ENCODE measurements around the gene PDE7B. TPM values are rescaled to one million over a fixed set of nuclear protein-coding genes. Genes with fewer than 3 reads are reported as not detected.

The PDE7B gene
- total RNA-seq, 3 donors from 2014 or later = 2.1 to 4.0 (median 2.2) TPM

- DNase-seq (no peak), ATAC-seq (no peak)
- no peaks in the 10 kb centered on the region for H3K4me1 ChIP-seq (ENCODE audit: low read depth)
- H3K9me3 ChIP-seq = no peaks in the 10 kb centered on the region
- intact Hi-C loops (cut with DNase I, micrococcal nuclease) = no loop called here
- no peaks in the 10 kb centered on the region for H3K36me3 ChIP-seq (ENCODE audit: low read depth)
- H3K4me3 ChIP-seq = no peak overlapping the region
- TF ChIP-seq CTCF (IDR thresholded peaks at IDR 0.05) = no peak
Measured at GRCh38 chr6:135935941-135936601, 84.6 kb downstream of the PDE7B start.

- ATAC-seq (no peak), DNase-seq (no peak)
- Histone ChIP-seq H3K4me1 (ENCODE audit: low read depth) (no peaks in the 10 kb centered on the region), H3K36me3 (ENCODE audit: low read depth) (no peaks in the 10 kb centered on the region), H3K4me3 (no peak overlapping the region), H3K9me3 (no peaks in the 10 kb centered on the region)
- no peak for TF ChIP-seq CTCF (IDR thresholded peaks at IDR 0.05)
- intact Hi-C loops (cut with DNase I, micrococcal nuclease) = no loop called here
Measured at GRCh38 chr6:135936606-135937005, 85.1 kb downstream of the PDE7B start.

GRCh38 chr6:135937106-135937505 is 85.6 kb downstream of the PDE7B start:
- DNase-seq (no peak), ATAC-seq (no peak)
- Histone ChIP-seq H3K9me3 (no peaks in the 10 kb centered on the region), H3K4me3 (no peak overlapping the region), H3K36me3 (ENCODE audit: low read depth) (no peaks in the 10 kb centered on the region), H3K4me1 (ENCODE audit: low read depth) (no peaks in the 10 kb centered on the region)
- intact Hi-C loops (cut with DNase I, micrococcal nuclease) = no loop called here
- TF ChIP-seq CTCF (IDR thresholded peaks at IDR 0.05) = no peak

GRCh38 chr6:135938576-135939207 is 87.2 kb downstream of the PDE7B start:
- Histone ChIP-seq H3K36me3 (ENCODE audit: low read depth) (no peaks in the 10 kb centered on the region), H3K9me3 (no peaks in the 10 kb centered on the region), H3K4me3 (no peak overlapping the region), H3K4me1 (ENCODE audit: low read depth) (no peaks in the 10 kb centered on the region)
- no peak for TF ChIP-seq CTCF (IDR thresholded peaks at IDR 0.05)
- peak; percentile 45 for ATAC-seq
- DNase-seq = no peak
- intact Hi-C loops (cut with DNase I, micrococcal nuclease) = no loop called here

GRCh38 chr6:135939208-135939591 is 87.7 kb downstream of the PDE7B start:
- no peaks in the 10 kb centered on the region for H3K4me1 ChIP-seq (ENCODE audit: low read depth)
- H3K36me3 ChIP-seq (ENCODE audit: low read depth) = no peaks in the 10 kb centered on the region
- no peaks in the 10 kb centered on the region for H3K9me3 ChIP-seq
- DNase-seq = no peak
- intact Hi-C loops (cut with DNase I, micrococcal nuclease) = no loop called here
- no peak for TF ChIP-seq CTCF (IDR thresholded peaks at IDR 0.05)
- no peak overlapping the region for H3K4me3 ChIP-seq
- ATAC-seq = no peak

Measured in mucosa of descending colon (tissue), 3 donors.